Stomach (tissue), 4 donors: ENCODE measurements around the gene TRPM3.

Experiments used
- CTCF ChIP-seq, 7 experiments: fragments of 450-650 bp in 4 of 7; fragments of 200-600 bp in 3 of 7; sonication (generic) in 3 of 7; IDR thresholded peaks; one replicate each; pipeline ENCODE4 v1.5.1; 2016 to 2019; ENCODE audit warnings: antibody characterized with exemption in 7 of 7, control low read depth in 2 of 7, mild to moderate bottlenecking in 1 of 7
- EP300 ChIP-seq: sonication (generic); formaldehyde crosslinking; IDR thresholded peaks from one replicate; pipeline ENCODE4 v1.6.1; 2017; ENCODE audit warnings: antibody characterized with exemption
- POLR2A ChIP-seq, 4 donors: fragments of 450-650 bp; IDR thresholded peaks; one replicate each; pipeline ENCODE4 v1.6.1; 2016; ENCODE audit warnings: antibody characterized with exemption in 4 of 4, control low read depth in 2 of 4, mild to moderate bottlenecking in 1 of 4, moderate library complexity in 1 of 4
- POLR2AphosphoS5 ChIP-seq, 3 donors: sonication (generic); formaldehyde crosslinking; IDR thresholded peaks; one replicate each; pipeline ENCODE4 v1.6.1; 2016; ENCODE audit warnings: antibody characterized with exemption in 3 of 3

DNA sequence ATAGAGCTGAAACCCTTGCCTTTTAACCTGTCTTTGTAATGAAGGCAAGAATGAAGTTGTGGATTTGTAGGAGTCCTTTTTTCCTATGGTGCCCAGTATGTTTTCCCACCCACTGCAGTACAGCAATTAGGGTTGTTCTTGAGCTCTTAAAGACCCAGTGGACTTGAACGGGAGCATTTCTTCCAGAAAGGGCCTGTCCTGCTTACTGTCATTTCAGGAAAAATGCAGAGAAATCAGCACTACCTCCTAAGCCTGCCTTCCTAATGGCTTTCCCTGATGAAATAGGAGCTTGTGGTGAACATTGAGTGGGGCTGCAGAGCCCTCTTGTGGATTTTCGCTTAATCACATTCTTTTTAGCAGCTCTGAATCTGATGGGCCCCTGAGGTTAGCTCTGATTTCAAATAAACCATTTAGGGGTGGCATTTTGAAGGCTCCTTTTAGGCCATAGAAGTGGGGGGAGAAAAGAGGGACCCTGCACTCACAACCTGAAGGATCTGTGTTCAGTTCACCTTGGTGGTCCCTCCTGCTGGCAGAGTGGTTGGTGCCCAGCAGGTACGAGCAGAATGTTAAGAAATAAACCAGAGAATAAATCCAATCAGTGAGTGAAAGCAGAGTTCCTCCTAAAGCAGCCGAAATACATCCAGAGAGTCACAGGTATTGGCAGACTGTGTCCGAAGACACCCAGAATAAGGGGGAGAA is 519.0 kb downstream of the TRPM3 start:
- TF ChIP-seq CTCF (IDR thresholded peaks at IDR 0.05) (peak in 5 of 7 experiments; percentile 50 to 83 (median 79)), POLR2A (IDR thresholded peaks at IDR 0.05) (no peak), POLR2AphosphoS5 (IDR thresholded peaks at IDR 0.05) (peak; percentile 33 to 61 (median 37)), EP300 (no peak)
